HepG2 (cell line): ENCODE measurements around the gene SPACA4. TPM values are rescaled to one million over a fixed set of nuclear protein-coding genes. Genes with fewer than 3 reads are reported as not detected.
A peak's percentile ranks its signal among the peaks of the same experiment; 100 is the strongest.

ENCODE experiments used
- AHDC1 ChIP-seq: sonication (generic); formaldehyde crosslinking; IDR thresholded peaks from 2 replicates; pipeline ENCODE4 v1.5.1; 2020; ENCODE audit warnings: mild to moderate bottlenecking, missing genetic modification reagents, borderline replicate concordance
- BHLHE40 ChIP-seq: IDR thresholded peaks from 2 replicates; pipeline ENCODE4 v1.6.1; 2011; ENCODE audit warnings: low read length, improper control_type of control experiment
- CHCHD3 ChIP-seq: sonication (generic); formaldehyde crosslinking; IDR thresholded peaks from 2 replicates; pipeline ENCODE4 v1.8.0; 2022; ENCODE audit warnings: mild to moderate bottlenecking, missing genetic modification reagents, moderate library complexity
- ETV6 ChIP-seq: sonication (generic); formaldehyde crosslinking; conservative IDR thresholded peaks from 2 replicates; pipeline ENCODE4 v1.4.0; 2020; ENCODE audit warnings: missing genetic modification reagents
- MAX ChIP-seq: IDR thresholded peaks from 2 replicates; pipeline ENCODE4 v1.6.1; 2012; ENCODE audit warnings: inconsistent platforms
- PATZ1 ChIP-seq: sonication (generic); formaldehyde crosslinking; IDR thresholded peaks from 2 replicates; pipeline ENCODE4 v1.4.0; 2020; ENCODE audit warnings: missing genetic modification reagents
- PRDM4 ChIP-seq: sonication (generic); formaldehyde crosslinking; IDR thresholded peaks from 2 replicates; pipeline ENCODE4 v1.9.0; 2021; ENCODE audit warnings: missing genetic modification reagents, borderline replicate concordance
- SMARCE1 ChIP-seq: fragments of 450-650 bp; IDR thresholded peaks from 2 replicates; pipeline ENCODE4 v1.6.1; 2017; ENCODE audit warnings: borderline replicate concordance
- SOX5 ChIP-seq: IDR thresholded peaks from 2 replicates; pipeline ENCODE4 v1.6.1; 2016; ENCODE audit warnings: borderline replicate concordance
- SYNCRIP ChIP-seq: fragments of 200-400 bp; formaldehyde crosslinking; IDR thresholded peaks from 2 replicates; pipeline ENCODE4 v1.6.1; 2018; ENCODE audit warnings: mild to moderate bottlenecking, low read depth, low read length; ENCODE audit not compliant: insufficient read depth
- ZBTB21 ChIP-seq: sonication (generic); formaldehyde crosslinking; IDR thresholded peaks from 2 replicates; pipeline ENCODE4 v1.4.0; 2020; ENCODE audit warnings: missing genetic modification reagents
- ZNF280D ChIP-seq: sonication (generic); formaldehyde crosslinking; IDR thresholded peaks from 2 replicates; pipeline ENCODE4 v1.5.1; 2020; ENCODE audit warnings: mild to moderate bottlenecking, missing genetic modification reagents
- ZNF317 ChIP-seq: sonication (generic); formaldehyde crosslinking; IDR thresholded peaks from 2 replicates; pipeline ENCODE4 v1.5.0; 2020; ENCODE audit warnings: mild to moderate bottlenecking, missing genetic modification reagents
- ZNF331 ChIP-seq: sonication (generic); formaldehyde crosslinking; IDR thresholded peaks from 2 replicates; pipeline ENCODE4 v1.4.0; 2020; ENCODE audit warnings: missing genetic modification reagents
- polyA plus RNA-seq, 8 experiments: library from polyadenylated mRNA; depleted of rRNA in 3 of 8; stranded (reverse) in 7 of 8; unstranded in 1 of 8; fragments of >200 nt; fragmentation: Illumina TruSeq in 4 of 8; extraction: Trizol in 4 of 8; gene quantifications; 2 replicates each; pipeline versions ENCODE4 v1.2.1 to v1.2.3, GENCODE V29; 2011 to 2016; ENCODE audit warnings: low read depth in 4 of 8, missing spikeins in 1 of 8, mixed read lengths in 1 of 8; ENCODE audit not compliant: insufficient read depth in 1 of 8
- total RNA-seq, 5 experiments: library from RNA; depleted of rRNA; stranded (reverse); fragments of >200 nt; fragmentation: Illumina TruSeq; extraction: Trizol; gene quantifications; 2 replicates each; pipeline ENCODE4 v1.2.3, GENCODE V29; 2016; ENCODE audit warnings: low read depth in 1 of 5

Gene SPACA4
- total and polyA plus RNA-seq, 2 of the 13 experiments (the other 11 are each of a cell fraction or from before 2014, with no cell fraction given): not detected

- TF ChIP-seq MAX: no peak
- TF ChIP-seq SYNCRIP: no peak
- no peak for TF ChIP-seq PRDM4 (CRISPR knock-in tag)
- TF ChIP-seq PATZ1 (CRISPR knock-in tag): peak; percentile 39
- TF ChIP-seq SOX5 (CRISPR knock-in tag): no peak
- no peak for TF ChIP-seq ZBTB21 (CRISPR knock-in tag)
- TF ChIP-seq CHCHD3 (CRISPR knock-in tag): no peak
- no peak for TF ChIP-seq SMARCE1
- TF ChIP-seq ZNF331 (CRISPR knock-in tag): no peak
- TF ChIP-seq ZNF317: 0 out of 2 replicates have a peak, but pooled peaks have one; percentile 0
- TF ChIP-seq AHDC1 (CRISPR knock-in tag): no peak
- no peak for TF ChIP-seq ETV6 (CRISPR knock-in tag)
- no peak for TF ChIP-seq ZNF280D (CRISPR knock-in tag)
- TF ChIP-seq BHLHE40: peak; percentile 92
Measured at GRCh38 chr19:48637948-48638830, 31.6 kb downstream of the SPACA4 start (continued).
